Measurements from ENCODE around the gene BDP1.

DNA sequence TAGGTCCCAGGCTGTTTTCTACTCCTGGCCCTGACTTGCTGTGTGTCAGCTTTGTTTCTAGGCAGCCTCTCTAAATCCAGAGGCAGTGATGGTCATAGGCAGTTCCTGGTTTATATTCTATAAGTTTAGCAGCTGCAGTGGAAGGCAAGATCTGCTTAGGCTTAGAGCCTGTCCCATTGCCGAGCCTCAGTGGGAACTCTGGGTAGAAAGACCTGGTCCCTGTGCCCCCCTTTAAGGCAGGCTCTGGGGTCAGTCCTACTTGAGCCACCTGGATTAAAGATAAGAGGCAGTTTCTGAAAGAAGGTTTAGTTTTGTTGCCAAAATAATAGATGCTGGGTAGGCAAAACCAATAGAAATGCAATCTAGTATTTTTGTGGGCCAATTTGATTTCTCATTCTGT lies 145.3 kb downstream of the BDP1 start:
- TF ChIP-seq POLR2AphosphoS5 (IDR thresholded peaks at IDR 0.05) (no peak), EP300 (IDR thresholded peaks at IDR 0.05) (no peak)
- TF ChIP-seq, protein P1, sequence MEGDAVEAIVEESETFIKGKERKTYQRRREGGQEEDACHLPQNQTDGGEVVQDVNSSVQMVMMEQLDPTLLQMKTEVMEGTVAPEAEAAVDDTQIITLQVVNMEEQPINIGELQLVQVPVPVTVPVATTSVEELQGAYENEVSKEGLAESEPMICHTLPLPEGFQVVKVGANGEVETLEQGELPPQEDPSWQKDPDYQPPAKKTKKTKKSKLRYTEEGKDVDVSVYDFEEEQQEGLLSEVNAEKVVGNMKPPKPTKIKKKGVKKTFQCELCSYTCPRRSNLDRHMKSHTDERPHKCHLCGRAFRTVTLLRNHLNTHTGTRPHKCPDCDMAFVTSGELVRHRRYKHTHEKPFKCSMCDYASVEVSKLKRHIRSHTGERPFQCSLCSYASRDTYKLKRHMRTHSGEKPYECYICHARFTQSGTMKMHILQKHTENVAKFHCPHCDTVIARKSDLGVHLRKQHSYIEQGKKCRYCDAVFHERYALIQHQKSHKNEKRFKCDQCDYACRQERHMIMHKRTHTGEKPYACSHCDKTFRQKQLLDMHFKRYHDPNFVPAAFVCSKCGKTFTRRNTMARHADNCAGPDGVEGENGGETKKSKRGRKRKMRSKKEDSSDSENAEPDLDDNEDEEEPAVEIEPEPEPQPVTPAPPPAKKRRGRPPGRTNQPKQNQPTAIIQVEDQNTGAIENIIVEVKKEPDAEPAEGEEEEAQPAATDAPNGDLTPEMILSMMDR (IDR thresholded peaks at IDR 0.05), result no peak

All from upper lobe of left lung (tissue), 4 donors.